ENCODE results near the gene WNK2.

WNK2 gene

GRCh38 chr9:93174976-93175375 is 9.0 kb upstream of the WNK2 start:
- Histone ChIP-seq H3K27me3 (ENCODE audit: low read depth, low read length) (0 out of 2 replicates have a peak, but pooled peaks cover 8% of the 10 kb centered on the region), H3K27ac (ENCODE audit: low read length) (no peak overlapping the region), H4K20me1 (ENCODE audit: insufficient read depth, low read length) (no peaks in the 10 kb centered on the region), H2AFZ (ENCODE audit: low read depth, low read length) (no peak overlapping the region), H3K9ac (ENCODE audit: low read length) (no peak overlapping the region), H3K79me2 (ENCODE audit: low read length) (no peaks in the 10 kb centered on the region), H3K4me3 (ENCODE audit: low read length) (no peak overlapping the region), H3K9me3 (ENCODE audit: insufficient read depth, low read length) (no peaks in the 10 kb centered on the region), H3K36me3 (replicated peaks; ENCODE audit: low read depth, low read length) (no peaks in the 10 kb centered on the region), H3K4me2 (ENCODE audit: low read length) (no peak overlapping the region), H3K4me1 (ENCODE audit: low read length) (no peaks in the 10 kb centered on the region)
- TF ChIP-seq EZH2phosphoT487 (IDR thresholded peaks at IDR 0.05; ENCODE audit: low read depth) (no peak), CTCF (IDR thresholded peaks at IDR 0.05; ENCODE audit: low read depth, low read length) (no peak)

- Histone ChIP-seq H3K9me3 (ENCODE audit: insufficient read depth, low read length) (no peaks in the 10 kb centered on the region), H3K27me3 (ENCODE audit: low read depth, low read length) (0 out of 2 replicates have a peak, but pooled peaks cover 3% of the 10 kb centered on the region), H3K4me2 (ENCODE audit: low read length) (no peak overlapping the region), H4K20me1 (ENCODE audit: insufficient read depth, low read length) (no peaks in the 10 kb centered on the region), H3K27ac (ENCODE audit: low read length) (no peak overlapping the region), H3K4me1 (ENCODE audit: low read length) (no peaks in the 10 kb centered on the region), H3K79me2 (ENCODE audit: low read length) (no peaks in the 10 kb centered on the region), H2AFZ (ENCODE audit: low read depth, low read length) (no peak overlapping the region), H3K4me3 (ENCODE audit: low read length) (no peak overlapping the region), H3K36me3 (replicated peaks; ENCODE audit: low read depth, low read length) (no peaks in the 10 kb centered on the region), H3K9ac (ENCODE audit: low read length) (no peak overlapping the region)
- TF ChIP-seq CTCF (IDR thresholded peaks at IDR 0.05; ENCODE audit: low read depth, low read length) (no peak), EZH2phosphoT487 (IDR thresholded peaks at IDR 0.05; ENCODE audit: low read depth) (no peak)
Observed at GRCh38 chr9:93177676-93178075, 6.3 kb upstream of the WNK2 start.

DNA sequence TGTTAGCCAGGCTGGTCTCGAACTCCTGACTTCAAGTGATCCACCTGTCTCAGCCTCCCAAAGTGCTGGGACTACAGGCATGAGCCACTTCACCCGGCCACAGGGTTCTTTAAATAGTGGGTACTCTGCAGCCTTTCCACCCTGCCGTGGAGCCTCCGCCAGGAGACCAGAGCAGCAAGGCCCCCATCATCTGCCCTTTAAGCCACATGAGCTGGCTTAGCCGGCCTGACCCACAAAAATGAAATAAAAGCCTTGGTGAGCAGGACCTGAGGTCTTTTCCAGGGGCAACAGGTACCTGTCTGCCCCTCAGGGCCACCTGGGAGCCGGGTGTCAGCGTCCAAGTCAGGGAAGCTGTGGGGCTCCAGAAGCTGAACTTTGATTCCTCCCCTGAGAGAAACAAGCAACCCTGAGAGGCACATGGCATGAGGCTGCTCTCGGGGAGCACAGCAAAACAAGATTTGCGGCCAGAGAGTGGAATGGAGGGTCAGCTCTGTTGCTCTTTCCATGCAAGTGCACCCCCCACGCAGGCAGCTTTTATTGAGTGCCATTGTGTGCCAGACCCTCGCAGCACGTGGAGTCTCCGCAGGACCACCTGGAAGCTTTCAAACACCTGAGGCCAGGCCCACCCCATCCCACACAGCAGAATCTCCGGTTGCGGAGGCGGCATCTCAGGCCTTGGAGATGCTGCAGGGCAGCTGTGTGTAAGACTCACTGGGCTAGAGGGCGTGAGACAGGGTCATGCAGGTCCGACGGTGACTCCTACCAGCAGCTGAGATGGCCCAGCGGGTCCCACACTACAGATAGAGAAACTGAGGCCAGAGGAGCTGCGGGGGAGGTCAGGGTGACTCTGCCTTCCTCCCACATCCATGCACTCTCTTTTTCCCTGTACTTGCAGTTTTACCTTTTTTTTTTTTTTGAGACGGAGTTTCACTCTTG is 4.8 kb upstream of the WNK2 start:
- Histone ChIP-seq H3K4me3 (ENCODE audit: low read length) (no peak overlapping the region), H4K20me1 (ENCODE audit: insufficient read depth, low read length) (no peaks in the 10 kb centered on the region), H3K9ac (ENCODE audit: low read length) (no peak overlapping the region), H3K79me2 (ENCODE audit: low read length) (no peaks in the 10 kb centered on the region), H3K36me3 (replicated peaks; ENCODE audit: low read depth, low read length) (no peaks in the 10 kb centered on the region), H2AFZ (ENCODE audit: low read depth, low read length) (no peak overlapping the region), H3K4me1 (ENCODE audit: low read length) (no peaks in the 10 kb centered on the region), H3K4me2 (ENCODE audit: low read length) (no peak overlapping the region), H3K9me3 (ENCODE audit: insufficient read depth, low read length) (no peaks in the 10 kb centered on the region), H3K27me3 (ENCODE audit: low read depth, low read length) (no peaks in the 10 kb centered on the region), H3K27ac (ENCODE audit: low read length) (no peak overlapping the region)
- no peak for TF ChIP-seq CTCF (IDR thresholded peaks at IDR 0.05; ENCODE audit: low read depth, low read length)
- TF ChIP-seq EZH2phosphoT487 (IDR thresholded peaks at IDR 0.05; ENCODE audit: low read depth) = no peak

DNA sequence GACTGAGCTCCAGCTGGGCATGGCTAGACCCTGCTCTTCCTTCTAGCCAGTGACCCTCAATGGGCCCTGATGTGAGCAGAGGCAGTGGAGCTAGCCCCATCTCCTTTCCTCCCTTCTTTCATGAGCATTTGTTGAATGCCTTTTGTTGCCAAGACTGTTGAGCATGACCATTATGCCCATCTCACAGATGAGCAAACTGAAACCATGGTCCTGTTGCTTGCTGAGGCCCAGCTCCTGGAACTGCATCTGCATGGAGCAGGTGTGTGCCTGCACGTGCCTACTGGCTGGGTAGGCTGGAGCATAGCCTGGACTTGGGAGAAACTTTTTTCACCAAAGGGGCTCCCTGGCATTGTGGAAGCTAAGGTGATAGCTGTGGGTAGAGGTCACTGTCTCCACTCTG is 3.0 kb upstream of the WNK2 start:
- no peak overlapping the region for H2AFZ ChIP-seq (ENCODE audit: low read depth, low read length)
- no peak overlapping the region for H3K4me3 ChIP-seq (ENCODE audit: low read length)
- H4K20me1 ChIP-seq (ENCODE audit: insufficient read depth, low read length) = no peaks in the 10 kb centered on the region
- no peaks in the 10 kb centered on the region for H3K79me2 ChIP-seq (ENCODE audit: low read length)
- H3K27me3 ChIP-seq (ENCODE audit: low read depth, low read length) = no peaks in the 10 kb centered on the region
- H3K4me2 ChIP-seq (ENCODE audit: low read length) = no peak overlapping the region
- no peaks in the 10 kb centered on the region for H3K9me3 ChIP-seq (ENCODE audit: insufficient read depth, low read length)
- H3K4me1 ChIP-seq (ENCODE audit: low read length) = no peaks in the 10 kb centered on the region
- H3K9ac ChIP-seq (ENCODE audit: low read length) = no peak overlapping the region
- no peak overlapping the region for H3K27ac ChIP-seq (ENCODE audit: low read length)
- no peak for TF ChIP-seq CTCF (IDR thresholded peaks at IDR 0.05; ENCODE audit: low read depth, low read length)
- H3K36me3 ChIP-seq (replicated peaks; ENCODE audit: low read depth, low read length) = no peaks in the 10 kb centered on the region

All from OCI-LY3 (cell line).